NCI-H1417 (cell line): ENCODE data around the gene SLC29A1.
A peak's percentile ranks its signal among the peaks of the same experiment; 100 is the strongest.

Experiments used
- DNase-seq, 3 experiments: peaks; one replicate each; lab custom pipeline; 2025; lab: John Stamatoyannopoulos, UW

SLC29A1 gene

DNA sequence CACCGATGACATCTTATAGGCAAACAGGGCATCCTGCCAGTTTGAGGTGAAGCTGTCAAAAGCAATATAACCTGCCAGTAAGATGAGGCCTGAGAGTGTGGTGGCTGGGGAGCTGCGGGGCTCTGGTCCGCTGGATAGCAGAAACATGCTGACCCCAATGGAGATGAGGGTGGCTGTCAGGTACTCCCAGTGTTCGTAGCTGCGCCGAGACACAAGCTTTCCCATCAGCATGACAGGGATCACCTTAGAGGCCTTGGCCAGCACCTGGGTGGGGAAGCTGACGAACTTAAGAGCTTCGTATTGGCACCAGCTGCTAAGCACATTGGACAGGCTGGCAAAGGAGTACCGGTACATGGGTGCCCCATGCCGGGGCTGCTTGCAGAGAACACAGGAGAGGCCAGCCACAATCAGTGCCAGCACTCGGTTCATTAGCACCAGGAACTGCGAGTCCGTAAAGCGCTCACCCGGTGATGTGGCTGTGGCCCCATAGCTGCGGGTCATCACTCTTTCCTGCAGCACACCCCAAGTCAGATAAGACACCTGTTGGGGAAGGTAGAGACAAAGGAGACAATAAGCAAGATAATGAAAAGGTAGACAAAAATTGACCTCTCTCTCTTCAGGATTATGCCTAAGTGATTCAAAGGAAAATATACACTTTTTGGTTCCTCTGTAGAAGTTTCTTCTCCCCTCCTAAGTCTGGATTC, 31.9 kb downstream of the SLC29A1 start:
- DNase-seq: no peak

DNA sequence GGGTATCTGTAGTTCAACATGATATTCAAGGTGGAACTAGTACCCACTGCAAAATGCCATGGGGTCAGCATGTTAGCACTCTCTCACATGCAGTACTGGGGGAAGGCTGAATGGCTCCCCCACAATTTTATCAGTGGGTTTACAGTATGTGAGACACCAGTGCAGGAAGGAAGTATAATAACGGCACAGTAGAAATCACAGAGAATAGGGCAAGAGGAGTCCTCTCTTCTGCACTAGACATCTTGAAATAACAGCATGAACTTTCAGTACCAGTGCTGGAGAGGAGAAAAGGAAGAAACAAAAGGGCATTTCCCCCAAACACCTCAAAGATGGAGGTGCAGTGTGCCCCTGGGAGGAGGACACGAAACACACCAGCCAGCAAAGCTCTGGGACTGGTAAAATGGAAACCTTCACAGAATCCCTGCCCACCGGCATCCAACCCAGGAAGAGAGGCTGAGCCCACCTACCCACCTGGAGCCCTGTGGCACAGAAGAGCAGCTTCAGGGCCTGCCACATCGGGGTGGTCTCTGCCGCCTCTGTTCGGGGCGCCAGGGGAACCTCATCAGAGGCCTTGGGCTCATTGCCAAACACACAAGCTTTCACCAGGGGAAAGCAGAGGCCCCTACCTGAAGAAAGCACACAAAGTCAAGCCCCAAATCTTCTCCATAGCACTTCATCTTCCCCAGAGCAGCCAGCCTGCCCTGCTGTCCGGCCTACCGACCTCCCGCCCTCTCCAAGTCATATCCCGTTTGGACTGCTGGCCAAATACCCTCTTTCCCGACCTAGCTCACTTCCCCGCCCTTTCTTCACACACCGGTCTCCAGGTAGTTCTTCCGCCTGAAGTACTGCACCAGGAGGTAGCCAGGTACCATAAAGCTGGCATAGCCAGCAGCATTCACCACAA, 32.7 kb downstream of the SLC29A1 start:
- DNase-seq: no peak

DNA sequence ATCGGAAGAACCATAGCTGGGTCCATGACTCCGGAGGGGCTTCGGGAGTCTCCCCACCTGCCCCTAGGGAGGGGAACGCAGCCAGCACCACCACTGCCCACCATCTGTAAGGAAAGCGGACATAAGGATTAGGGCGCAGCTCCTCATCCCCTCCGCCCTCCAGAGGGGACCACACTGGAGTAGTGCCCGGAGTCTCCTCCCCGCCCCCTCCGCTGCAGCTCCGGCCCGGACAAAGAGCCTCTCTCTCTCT, 33.3 kb downstream of the SLC29A1 start:
- no peak for DNase-seq

DNA sequence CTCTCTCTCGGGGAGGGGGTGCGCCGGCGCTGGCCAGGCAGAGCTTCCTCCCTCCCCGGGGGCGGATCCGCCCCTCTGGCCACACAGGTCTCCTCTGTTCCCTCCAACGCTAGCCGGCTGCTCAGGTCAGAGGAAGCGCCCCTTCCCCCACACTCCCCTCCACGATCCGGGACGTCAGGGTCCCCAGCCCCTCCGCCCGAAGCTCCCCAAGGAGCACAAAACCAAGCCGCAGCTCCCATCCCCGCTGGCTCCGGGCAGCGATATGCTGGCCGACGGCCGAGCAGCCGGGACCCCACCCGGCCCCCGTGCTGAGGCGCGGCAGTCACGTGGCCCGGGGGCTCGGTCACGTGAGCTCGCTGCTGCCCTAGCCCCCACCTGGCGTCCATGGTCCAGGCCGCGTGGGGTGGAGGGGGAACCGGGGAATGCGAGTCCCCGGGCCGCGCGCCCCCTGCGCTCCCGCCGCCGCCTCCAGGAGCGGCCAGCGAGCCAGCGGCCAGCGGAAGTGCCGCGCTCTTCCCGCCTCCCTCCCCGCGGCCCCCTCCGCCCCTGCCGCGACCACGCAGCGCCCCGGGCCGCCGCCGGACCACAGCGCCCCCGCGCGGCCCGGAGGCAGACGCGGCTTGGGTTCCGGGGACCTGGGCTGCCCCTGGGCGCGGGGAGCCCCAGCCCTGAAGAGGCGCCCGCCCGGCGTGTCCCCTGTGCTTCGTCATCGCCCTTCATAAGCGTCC, 33.8 kb downstream of the SLC29A1 start, which contains the start of gene SLC35B2:
Gene SLC35B2, minus strand, starts transcription at position 504 of the 728 bp plus-strand sequence. Its CDS starts 118 bp downstream, at position 386.
- peak; percentile 76 to 90 (median 85) for DNase-seq

DNA sequence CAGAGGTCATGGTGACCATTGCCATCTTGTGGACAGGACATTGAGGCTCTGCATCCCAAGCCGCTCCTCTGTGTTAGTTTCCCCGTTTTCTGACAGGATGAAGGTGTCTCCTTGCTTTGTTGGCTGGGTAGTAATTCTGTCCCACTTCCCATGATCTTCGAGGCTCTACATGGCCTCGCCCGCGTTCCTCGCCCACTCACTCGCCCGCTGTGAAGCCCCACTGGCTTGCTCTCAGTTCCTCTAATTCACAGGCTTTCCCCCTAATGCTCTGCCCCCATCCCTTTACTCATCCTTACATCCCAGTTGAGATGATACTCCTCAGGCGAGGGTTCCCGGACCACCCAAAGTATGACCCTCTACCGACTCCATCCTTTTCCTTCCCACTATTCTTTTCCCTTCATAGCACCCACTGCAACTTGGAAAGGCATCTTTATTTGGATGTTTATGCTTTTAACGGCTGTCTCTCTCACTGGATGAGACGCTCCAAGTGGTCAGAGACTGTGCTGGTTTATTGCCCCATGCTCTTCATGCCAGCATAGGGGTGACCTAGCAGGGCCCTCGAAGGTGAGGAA, 34.4 kb downstream of the SLC29A1 start:
- DNase-seq: no peak

DNA sequence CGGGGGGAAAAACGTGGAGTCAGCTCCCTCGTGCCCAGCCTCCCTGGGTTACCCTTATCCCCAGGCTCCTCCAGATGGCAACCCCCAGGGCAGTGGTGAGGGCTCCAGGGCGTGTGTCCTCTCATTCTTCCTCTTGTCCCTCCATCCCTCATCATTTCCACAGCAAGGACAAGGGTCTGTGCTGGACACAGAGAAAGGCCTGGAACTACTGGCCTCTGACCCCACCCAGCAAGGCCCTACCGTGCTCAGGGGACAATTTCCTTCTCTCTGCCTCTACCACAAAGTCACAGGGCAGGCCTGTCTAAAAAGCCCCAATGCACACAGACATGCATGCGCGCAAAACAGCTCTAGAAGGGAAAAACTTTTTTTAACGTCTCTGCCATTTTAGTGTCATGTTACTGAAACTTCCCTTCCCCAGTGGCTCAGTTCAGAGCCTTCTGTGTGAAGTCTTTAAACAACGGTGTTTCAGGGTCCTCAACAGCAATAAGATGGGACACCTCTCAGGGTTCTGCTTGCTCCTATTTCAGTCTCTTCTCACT, 35.0 kb downstream of the SLC29A1 start:
- DNase-seq: no peak

DNA sequence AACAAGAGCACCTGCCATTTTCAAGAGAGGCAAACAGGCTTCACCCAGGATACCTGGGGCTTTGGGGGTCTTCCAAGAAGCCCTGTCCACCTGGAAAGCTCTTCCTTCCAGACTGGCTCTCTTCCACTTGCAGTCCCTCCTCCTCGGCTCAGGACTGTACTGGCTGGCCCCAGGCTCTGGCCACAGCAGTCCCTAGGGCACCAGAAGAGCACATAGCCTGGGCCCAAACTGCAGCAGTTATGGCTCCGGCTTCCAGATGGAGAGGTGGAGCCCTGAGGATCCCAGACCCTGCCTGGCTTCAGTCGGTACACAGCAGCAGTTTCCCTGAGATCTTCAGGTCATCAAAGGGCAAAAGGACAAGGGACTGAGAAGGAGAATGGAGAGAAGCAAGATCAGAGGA, 35.5 kb downstream of the SLC29A1 start:
- no peak for DNase-seq

DNA sequence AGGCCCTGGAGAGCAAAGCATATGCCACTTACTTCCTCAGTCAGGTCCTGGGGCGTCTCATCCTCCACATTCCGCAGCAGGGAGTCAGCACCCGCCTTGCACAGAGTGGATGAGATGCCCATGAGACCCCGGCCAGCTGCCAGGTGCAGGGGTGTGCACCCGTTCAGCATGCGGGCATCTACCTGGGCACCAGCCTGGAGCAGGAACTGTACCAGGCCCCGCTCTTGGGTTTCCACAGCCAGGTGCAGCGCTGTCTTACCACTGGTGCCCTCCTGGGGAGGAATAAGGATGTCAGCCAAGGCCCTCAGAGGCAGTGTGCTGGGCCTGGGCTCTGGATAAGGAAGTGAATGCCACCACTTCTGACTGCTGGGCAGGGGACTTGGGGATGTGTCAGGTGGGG, 36.6 kb downstream of the SLC29A1 start:
- no peak for DNase-seq

DNA sequence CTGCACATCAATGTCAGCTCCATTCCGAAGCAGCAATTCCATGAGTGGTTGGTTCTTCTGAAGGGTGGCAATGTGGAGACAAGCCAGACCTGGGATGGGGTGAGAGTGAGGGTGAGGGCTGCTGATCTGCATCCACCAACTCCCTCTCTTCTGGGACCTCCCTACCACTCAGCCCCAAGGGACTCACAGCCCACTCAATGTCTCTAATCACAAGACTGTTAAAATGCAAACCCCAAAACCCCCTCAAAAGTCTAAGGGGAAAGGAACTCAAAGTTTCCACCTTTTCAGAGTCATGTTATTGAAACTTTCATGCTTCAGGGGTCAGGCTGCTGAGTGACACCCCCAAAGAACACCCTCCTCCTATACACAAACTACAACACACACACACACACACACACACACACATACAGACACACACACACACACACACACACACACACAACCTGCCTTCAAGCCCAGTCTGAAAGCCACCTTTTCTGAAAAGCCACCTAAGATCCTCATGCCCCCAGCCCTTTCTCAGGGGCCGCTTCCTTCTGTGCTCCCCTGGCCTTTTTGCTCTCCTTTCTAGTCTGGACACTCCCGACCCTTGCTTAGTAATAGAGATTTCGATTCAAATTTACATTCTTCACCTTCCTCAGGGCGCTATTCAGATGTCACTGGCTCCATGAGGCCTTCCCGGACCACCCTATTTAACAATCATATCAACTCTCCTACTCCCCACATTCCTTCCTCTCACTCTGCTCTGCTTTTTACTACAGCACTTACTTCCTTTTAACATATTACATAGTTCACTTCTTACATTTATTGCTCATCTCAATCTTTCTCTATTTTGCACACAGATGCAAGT, 37.3 kb downstream of the SLC29A1 start:
- no peak for DNase-seq

DNA sequence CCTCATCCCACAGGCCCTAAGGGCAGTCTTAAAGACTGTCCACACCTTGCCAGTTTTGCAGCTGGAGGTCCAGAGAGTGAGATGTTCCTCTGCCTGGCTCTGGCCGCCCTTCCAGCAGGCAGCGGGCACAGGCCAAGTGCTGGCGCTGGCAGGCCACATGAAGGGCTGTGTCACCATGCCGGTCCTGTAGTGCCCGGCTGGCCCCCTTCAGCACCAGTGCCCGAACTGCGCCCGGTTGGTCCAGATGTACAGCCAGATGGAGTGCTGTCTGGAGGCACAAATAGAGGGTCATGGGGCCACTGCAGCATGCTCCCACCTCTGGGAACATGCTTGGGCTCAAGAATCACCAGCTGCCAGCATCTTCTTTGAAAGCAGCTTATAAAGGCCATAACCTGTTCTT, 38.2 kb downstream of the SLC29A1 start:
- DNase-seq: no peak

DNA sequence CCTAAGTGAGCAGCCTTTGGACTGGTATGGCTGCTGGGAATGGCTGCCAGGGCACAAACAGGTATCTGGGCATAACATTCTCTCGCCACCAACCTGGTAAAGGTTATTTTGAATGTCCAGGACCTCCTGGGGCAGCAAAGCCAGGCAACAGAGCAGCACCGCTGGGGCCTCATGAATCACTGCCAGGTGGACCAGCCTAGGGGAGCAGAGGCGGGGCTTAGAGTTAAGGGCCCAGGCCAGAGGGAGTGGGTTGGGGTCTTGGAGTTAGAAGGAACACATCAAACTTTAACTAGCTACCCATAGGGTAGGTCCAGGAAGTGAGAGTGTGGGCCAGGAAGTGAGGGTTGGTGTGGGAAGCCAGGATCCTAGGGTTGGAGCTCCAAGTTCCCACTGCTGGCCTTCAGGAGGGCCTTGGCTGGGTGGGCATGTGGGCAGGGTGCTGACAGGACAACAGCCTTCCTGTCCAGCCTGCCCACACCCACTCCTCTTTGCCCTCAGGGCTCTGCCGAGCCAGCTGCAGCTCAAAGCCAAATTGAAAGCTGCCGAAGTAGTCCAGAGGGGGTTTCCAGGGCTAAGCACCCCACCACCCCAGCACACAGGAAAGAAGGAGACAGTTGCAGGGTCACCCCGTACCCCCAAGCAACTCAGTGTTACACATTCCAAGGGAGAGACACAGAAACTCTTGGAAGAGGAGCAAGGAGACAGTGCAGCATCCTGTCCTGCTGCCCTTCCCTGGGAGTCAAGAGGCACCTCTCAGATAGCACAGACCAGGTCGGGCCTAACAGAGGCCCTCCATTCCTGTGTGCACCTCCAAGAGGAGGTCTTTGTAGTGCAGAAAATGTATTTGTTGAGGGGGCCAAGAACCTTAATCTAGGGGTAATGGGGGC, 39.3 kb downstream of the SLC29A1 start:
- no peak for DNase-seq

DNA sequence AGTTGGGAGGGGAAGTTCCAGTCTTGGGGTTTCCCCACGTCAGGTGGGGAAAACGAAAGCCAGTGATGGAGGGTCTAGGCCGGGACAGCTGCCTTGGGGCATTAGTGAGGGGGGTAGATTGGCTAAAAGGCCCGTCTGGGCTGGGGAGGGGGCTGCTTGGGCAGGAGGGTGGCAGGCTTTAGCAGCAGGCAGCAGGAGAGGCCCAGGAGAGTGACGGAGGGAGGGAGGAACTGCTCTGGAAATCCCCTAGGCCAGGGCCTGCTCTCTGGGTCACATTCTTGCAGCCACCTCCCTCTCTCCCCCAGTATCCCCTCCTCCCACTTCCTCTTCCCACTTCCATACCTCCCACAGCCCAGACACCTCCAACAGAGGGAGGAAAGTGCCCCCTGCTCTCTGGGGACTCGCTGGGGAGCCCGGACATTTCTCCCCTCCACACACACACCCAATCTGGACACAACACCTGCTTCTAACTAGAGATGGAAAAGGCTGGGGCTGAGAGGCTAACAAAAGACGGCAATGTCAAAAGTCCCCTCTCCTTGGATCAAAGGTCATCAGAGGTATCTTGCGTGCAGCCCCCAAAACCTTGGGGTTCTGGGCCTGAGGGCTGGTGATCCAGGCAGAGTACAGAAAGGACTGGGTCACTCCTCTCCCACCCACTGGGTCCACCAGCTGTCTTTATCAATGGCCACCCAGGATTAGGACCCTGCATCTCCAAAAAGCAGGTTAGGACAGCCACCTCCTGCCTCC, 40.1 kb downstream of the SLC29A1 start:
- no peak for DNase-seq

DNA sequence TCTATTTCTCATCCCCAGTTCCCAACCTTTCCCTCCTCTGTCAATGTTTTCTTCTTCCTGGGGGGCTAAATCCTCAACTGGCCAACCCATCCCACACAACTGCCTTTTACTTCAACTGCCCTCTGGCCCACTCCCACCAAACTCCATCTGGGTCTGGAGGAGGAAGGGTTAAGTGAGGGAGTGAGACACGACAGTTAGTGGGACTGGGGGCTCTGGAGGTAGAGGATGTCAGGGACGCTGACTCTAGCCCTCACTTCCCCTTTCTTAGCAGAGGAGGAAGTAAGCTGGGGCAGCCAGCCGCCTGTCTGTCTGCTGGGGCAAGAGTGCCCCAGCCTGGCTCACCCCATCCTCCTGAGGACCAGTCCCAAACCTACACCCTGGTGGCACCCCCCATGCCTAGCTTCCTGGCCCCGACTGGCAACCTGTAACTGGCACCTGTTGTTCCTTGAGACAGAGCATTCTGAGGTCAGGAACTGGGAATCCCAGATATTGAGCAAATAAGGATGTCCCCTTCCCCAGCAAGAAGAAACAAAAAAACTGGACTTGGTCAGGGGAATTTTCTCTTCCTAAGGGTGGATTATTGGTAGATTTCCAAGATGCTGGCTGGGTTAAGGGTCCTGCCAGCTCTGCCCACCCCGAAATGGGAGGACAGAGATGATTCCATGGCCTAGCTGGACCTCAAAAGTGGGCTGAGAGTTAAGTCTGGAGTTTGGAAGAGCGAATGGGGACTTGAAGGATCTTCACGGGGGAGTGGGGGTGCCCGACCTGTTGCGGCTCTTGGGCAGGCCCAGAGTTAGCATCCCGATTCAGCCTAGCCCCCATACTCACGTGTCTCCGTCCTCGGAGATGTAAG, 41.0 kb downstream of the SLC29A1 start:
- DNase-seq: no peak

DNA sequence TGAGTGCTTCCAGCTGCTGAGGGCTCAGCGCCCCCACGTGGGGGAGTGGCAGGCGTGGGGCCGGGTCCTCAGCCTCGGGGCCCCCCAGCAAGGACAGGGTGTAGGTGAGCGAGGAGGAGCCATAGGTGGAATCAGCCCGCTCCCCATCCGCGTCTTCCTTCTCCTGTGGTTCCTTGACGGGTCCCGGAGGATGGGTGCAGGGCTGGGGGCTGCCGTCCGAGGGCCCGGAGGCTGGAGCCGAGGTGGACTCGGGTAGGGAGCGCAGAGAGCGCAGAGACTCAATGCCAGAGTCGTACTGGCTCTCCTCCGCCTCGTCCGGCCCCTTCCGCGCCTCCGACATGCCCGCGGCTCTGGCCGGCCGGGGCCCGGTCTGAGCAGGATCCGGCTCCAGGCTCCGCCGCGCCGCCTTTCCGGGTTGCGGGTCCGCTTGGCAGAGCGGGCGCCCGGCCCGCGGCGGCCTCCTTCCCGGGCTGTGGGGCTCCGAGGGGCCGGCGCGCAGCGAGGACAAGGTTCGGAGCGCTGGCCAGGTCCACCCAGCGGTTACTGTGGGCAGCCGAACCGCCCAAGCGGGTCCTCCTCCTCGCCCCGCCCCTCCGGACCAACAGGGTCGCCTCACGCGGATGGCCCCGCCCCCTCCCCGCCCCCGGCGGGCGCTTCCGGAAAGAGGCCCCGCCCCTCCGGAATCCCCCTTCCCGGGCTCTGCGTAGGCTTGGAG, 41.8 kb downstream of the SLC29A1 start, which contains the start of gene NFKBIE:
Gene NFKBIE, minus strand, starts transcription at position 545 of the 715 bp plus-strand sequence. Its CDS starts 205 bp downstream, at position 340.
- DNase-seq: peak; percentile 88 to 93 (median 90)

DNA sequence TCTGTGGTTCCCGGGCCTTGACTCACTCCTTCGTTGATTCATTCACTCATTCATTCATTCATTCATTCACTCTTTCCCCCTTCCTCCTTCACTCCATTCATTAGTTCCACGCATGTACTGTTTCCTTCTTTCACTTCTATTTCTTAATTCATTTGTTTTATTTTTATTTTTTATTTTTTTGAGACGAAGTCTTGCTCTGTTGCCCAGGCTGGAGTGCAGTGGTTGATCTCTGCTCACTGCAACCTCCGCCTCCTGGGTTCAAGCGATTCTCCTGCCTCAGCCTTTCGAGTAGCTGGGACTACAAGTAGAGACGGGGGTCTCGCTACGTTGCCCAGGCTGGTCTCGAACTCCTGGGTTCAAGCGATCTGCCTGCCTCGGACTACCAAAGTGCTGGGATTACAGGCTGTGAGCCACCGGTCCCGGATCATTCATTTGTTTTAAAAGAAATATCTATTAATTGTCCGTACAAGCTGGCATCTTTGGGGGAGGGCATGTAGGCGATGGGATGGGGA, 42.4 kb downstream of the SLC29A1 start:
- DNase-seq: no peak

DNA sequence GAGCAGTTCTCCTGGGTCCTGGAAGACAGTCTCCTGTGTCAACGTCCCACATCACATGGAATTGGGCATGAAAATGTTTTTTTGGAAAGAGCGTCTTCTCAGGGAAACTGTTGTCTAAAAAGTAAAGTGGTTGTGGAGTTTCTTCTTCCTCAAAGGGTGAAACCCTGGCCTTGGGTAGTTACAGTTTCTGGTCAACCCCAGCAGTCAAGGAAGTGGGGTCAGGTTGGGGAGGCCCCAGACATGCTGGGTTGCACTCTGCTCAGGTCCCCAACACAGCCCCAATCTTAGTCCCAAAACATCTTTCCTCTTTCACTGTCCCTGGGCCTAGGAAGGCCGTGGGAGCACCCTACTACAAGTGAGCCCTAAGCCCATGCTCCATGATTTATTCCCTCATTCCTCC, 43.0 kb downstream of the SLC29A1 start:
- DNase-seq: no peak

DNA sequence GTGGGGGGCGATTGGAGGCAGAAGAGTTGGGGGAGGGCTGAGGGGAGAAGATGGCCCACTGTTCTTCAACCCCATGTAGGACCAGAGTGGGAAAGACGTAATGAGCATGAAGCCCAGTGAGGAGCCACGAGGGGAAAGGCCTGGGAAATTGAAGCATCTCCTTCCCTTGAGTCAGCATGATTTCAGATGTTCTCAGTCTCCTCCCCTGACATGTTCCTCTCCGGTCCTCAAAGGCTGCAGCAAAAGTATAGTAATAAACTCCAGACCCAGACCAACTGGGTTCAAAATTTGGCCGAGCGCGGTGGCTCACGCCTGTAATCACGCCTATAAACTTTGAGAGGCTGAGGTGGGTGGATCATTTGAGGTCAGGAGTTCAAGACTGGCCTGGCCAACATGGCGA, 43.9 kb downstream of the SLC29A1 start:
- DNase-seq: no peak
